Vagina (tissue), 2 donors: ENCODE measurements around the gene RBBP9.

ENCODE experiments used
- POLR2A ChIP-seq, 2 donors: fragments of 450-650 bp; IDR thresholded peaks; one replicate each; pipeline ENCODE4 v1.6.1; 2017; ENCODE audit warnings: antibody characterized with exemption in 2 of 2, mild to moderate bottlenecking in 2 of 2, moderate library complexity in 2 of 2
- TF ChIP-seq, protein P1 (sequence below), 3 experiments: fragments of 450-650 bp in 2 of 3; fragments of 200-600 bp in 1 of 3; sonication (generic) in 1 of 3; IDR thresholded peaks; one replicate each; pipeline ENCODE4 v1.5.1; 2017 to 2019; ENCODE audit warnings: antibody characterized with exemption in 3 of 3, mild to moderate bottlenecking in 2 of 3, moderate library complexity in 2 of 3

GRCh38 chr20:18537651-18538050, 40.6 kb upstream of the RBBP9 start:
- TF ChIP-seq, protein P1, sequence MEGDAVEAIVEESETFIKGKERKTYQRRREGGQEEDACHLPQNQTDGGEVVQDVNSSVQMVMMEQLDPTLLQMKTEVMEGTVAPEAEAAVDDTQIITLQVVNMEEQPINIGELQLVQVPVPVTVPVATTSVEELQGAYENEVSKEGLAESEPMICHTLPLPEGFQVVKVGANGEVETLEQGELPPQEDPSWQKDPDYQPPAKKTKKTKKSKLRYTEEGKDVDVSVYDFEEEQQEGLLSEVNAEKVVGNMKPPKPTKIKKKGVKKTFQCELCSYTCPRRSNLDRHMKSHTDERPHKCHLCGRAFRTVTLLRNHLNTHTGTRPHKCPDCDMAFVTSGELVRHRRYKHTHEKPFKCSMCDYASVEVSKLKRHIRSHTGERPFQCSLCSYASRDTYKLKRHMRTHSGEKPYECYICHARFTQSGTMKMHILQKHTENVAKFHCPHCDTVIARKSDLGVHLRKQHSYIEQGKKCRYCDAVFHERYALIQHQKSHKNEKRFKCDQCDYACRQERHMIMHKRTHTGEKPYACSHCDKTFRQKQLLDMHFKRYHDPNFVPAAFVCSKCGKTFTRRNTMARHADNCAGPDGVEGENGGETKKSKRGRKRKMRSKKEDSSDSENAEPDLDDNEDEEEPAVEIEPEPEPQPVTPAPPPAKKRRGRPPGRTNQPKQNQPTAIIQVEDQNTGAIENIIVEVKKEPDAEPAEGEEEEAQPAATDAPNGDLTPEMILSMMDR (IDR thresholded peaks at IDR 0.05) = no peak
- TF ChIP-seq POLR2A (IDR thresholded peaks at IDR 0.05) = no peak
